Mammary epithelial cell (primary cell): Measurements from ENCODE around the gene NDST3.

Source experiments
- EZH2 ChIP-seq: IDR thresholded peaks from 2 replicates; pipeline ENCODE4 v1.6.1; 2012; ENCODE audit warnings: low read length, inconsistent platforms, borderline replicate concordance
- TF ChIP-seq, protein P1 (sequence below), 2 donors: IDR thresholded peaks in 1 of 2; conservative IDR thresholded peaks in 1 of 2; 2 replicates each; pipeline ENCODE4 v1.5.1; 2011 to 2012; ENCODE audit warnings: inconsistent platforms in 2 of 2, low read length in 2 of 2, mild to moderate bottlenecking in 2 of 2, control low read depth in 1 of 2, low read depth in 1 of 2; ENCODE audit not compliant: insufficient read depth in 1 of 2; ENCODE audit errors: extremely low read depth in 1 of 2

DNA sequence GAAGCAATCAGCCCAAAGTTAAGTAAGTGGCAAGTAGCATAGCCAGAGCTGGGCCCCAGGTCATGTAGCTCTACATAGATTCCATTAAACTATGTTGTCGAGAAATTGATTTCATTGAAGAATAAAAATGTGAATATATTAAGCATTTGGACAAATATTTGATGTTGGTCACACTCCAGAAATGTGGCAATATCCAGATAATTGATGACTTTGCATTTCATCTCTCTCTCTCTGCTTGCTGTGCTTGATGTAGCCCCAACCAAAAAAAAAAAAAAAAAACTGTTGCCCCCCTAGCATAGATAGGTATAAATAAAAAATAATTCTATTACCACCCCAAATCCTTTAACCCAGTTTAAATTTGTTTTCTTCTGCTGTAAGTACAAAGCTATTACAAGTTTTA lies 7.5 kb upstream of the NDST3 start:
- TF ChIP-seq EZH2 = no peak
- TF ChIP-seq, protein P1, sequence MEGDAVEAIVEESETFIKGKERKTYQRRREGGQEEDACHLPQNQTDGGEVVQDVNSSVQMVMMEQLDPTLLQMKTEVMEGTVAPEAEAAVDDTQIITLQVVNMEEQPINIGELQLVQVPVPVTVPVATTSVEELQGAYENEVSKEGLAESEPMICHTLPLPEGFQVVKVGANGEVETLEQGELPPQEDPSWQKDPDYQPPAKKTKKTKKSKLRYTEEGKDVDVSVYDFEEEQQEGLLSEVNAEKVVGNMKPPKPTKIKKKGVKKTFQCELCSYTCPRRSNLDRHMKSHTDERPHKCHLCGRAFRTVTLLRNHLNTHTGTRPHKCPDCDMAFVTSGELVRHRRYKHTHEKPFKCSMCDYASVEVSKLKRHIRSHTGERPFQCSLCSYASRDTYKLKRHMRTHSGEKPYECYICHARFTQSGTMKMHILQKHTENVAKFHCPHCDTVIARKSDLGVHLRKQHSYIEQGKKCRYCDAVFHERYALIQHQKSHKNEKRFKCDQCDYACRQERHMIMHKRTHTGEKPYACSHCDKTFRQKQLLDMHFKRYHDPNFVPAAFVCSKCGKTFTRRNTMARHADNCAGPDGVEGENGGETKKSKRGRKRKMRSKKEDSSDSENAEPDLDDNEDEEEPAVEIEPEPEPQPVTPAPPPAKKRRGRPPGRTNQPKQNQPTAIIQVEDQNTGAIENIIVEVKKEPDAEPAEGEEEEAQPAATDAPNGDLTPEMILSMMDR (conservative IDR thresholded peaks at IDR 0.05 in 1 of 2, IDR thresholded peaks at IDR 0.05 in 1 of 2; ENCODE audit: extremely low read depth in 1 of 2, insufficient read depth in 1 of 2, low read depth in 1 of 2, low read length in 2 of 2) = no peak
